Measurements from ENCODE around the gene SLC2A9. TPM values are rescaled to one million over a fixed set of nuclear protein-coding genes. Genes with fewer than 3 reads are reported as not detected.

SLC2A9 gene
- total and polyA plus RNA-seq, 2 of the 8 experiments (the other 6 are each of a cell fraction or from before 2014, with no cell fraction given) = 0.20 to 0.26 TPM

GRCh38 chr4:9987749-9988362, 33.4 kb downstream of the SLC2A9 start (continued):
- TF ChIP-seq JUND (IDR thresholded peaks at IDR 0.05; ENCODE audit: low read length) (no peak), NRF1 (IDR thresholded peaks at IDR 0.05; ENCODE audit: low read depth, low read length) (no peak)
